OCI-LY3 (cell line): ENCODE measurements around the gene SIL1.

Experiments
- CTCF ChIP-seq: fragments of 200-600, 300-600 bp; sonication (generic); IDR thresholded peaks from 2 replicates; pipeline ENCODE4 v1.5.1; 2014; ENCODE audit warnings: antibody characterized with exemption, low read length, low read depth
- EZH2phosphoT487 ChIP-seq: fragments of 200-600 bp; shearing (Covaris generic); IDR thresholded peaks from 2 replicates; pipeline ENCODE4 v1.6.1; 2018; ENCODE audit warnings: antibody characterized with exemption, mixed run types, low read depth

GRCh38 chr5:139019880-139020279, 178.3 kb downstream of the SIL1 start:
- no peak for TF ChIP-seq CTCF
- no peak for TF ChIP-seq EZH2phosphoT487
